NCI-H774 (cell line): ENCODE results near the gene SAPCD1.
A peak's percentile ranks its signal among the peaks of the same experiment; 100 is the strongest.
"Not testable (repeated sequence)": the region's sequence is repeated elsewhere in the genome, so short reads cannot be mapped to it uniquely, and the experiment has no call there.

Source experiments
- DNase-seq: peaks from one replicate; lab custom pipeline; 2025; lab: John Stamatoyannopoulos, UW

The SAPCD1 gene

DNA sequence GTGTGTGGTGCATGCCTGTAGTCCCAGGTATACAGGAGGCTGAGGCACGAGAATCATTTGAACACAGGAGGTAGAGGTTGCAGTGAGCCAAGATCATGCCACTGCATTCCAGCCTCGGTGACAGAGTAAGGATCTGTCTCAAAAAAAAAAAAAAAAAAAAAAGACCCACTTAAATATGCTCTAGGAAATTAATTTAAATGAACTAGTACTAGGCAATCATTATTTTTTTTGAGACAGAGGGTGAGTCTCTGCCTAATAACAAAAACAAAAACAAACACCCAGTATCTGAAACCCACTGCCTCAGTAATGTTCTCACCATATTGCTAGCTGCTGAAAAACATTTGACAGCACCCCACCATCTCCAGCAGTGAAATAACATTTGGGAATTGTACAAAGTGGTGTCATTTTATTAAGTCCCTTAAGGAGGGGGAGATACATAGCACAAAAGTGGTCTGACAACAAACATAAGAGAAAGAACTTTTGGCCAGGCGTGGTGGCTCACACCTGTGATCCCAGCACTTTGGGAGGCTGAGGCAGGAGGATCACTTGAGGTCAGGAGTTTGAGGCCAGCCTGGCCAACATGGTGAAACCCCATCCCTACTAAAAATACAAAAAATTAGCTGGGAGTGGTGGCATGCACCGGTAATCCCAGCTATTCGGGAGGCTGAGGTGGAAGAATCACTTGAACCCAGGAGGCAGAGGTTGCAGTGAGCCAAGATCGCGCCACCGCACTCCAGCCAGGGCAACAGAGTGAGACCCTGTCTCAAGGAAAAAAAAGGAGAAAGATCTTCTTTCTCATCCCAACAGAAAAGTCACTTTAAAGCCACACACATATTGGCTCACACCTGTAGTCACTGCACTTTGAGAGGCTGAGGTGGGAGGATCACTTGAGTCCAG lies 38.8 kb downstream of the SAPCD1 start:
- not testable (repeated sequence) for DNase-seq

DNA sequence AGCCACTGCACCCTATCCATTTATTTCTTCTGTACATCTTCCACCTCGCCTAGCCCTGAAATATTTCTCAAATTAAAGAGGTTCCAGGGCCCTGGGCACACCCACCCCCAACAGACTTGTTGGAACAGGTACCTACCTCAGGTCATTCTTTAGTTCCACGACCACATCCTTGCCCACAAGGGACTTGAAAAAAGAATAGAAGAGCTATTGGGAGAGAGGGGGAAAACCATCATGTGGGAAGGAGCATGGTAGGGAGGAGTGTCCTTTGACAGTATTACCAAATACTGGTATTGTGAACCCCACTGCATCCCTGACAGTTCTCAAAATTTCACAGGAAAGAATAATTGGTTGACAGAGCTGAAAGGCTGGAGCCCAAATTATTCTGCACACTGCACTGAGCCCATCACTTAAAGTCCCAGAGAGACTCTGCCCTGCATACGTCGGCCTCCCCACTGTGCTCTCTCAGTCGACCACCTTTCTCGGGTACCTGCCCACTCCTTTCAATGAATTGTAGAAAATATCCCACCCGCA lies 43.5 kb downstream of the SAPCD1 start:
- DNase-seq, result no peak

GRCh38 chr6:31806470-31807272 lies 44.2 kb downstream of the SAPCD1 start, which contains the start of gene LSM2:
TSS of gene LSM2 (minus strand) at chr6:31806966. CDS start at chr6:31806757, 209 bp downstream.
- DNase-seq, result peak; percentile 91

GRCh38 chr6:31808599-31808998 lies 46.1 kb downstream of the SAPCD1 start:
- not testable (repeated sequence) for DNase-seq

GRCh38 chr6:31811645-31812044 lies 49.2 kb downstream of the SAPCD1 start:
- DNase-seq, result no peak

- DNase-seq, result no peak
These were observed 51.0 kb downstream of the SAPCD1 start for GRCh38 chr6:31813465-31813849.
